ENCODE measurements around the gene TMEM229A.
"Not testable (repeated sequence)": the region's sequence is repeated elsewhere in the genome, so short reads cannot be mapped to it uniquely, and the experiment has no call there.

The TMEM229A gene

GRCh38 chr7:124031919-124032318 is 948 bp downstream of the TMEM229A start:
- peak; percentile 39 for DNase-seq

- no peak for DNase-seq
Observed at GRCh38 chr7:124031406-124031805, 1.5 kb downstream of the TMEM229A start.

GRCh38 chr7:124030964-124031363 is 1.9 kb downstream of the TMEM229A start:
- no peak for DNase-seq

- DNase-seq, result peak; percentile 31
Observed at GRCh38 chr7:124029396-124030188, 3.3 kb downstream of the TMEM229A start.

- peak; percentile 55 for DNase-seq
Observed at GRCh38 chr7:124027236-124027635, 5.6 kb downstream of the TMEM229A start.

GRCh38 chr7:124024329-124024728 is 8.5 kb downstream of the TMEM229A start:
- not testable (repeated sequence) for DNase-seq

GRCh38 chr7:124022551-124022950 is 10.3 kb downstream of the TMEM229A start:
- DNase-seq, result peak; percentile 14

- no peak for DNase-seq
Observed at GRCh38 chr7:124020060-124020459, 12.8 kb downstream of the TMEM229A start.

- no peak for DNase-seq
Observed at GRCh38 chr7:124013306-124013705, 19.6 kb downstream of the TMEM229A start.

- no peak for DNase-seq
Observed at GRCh38 chr7:124012864-124013263, 20.0 kb downstream of the TMEM229A start.

- no peak for DNase-seq
Observed at GRCh38 chr7:124009321-124009720, 23.5 kb downstream of the TMEM229A start.

GRCh38 chr7:124008296-124008695 is 24.6 kb downstream of the TMEM229A start:
- not testable (repeated sequence) for DNase-seq

GRCh38 chr7:123999703-124000102 is 33.2 kb downstream of the TMEM229A start:
- no peak for DNase-seq

GRCh38 chr7:123998921-123999320 is 33.9 kb downstream of the TMEM229A start:
- DNase-seq, result no peak

GRCh38 chr7:123996327-123996625 is 36.6 kb downstream of the TMEM229A start:
- no peak for DNase-seq

GRCh38 chr7:123995617-123996326 is 37.1 kb downstream of the TMEM229A start:
- DNase-seq, result no peak

- peak; percentile 49 for DNase-seq
Observed at GRCh38 chr7:123994449-123994848, 38.4 kb downstream of the TMEM229A start.

- no peak for DNase-seq
Observed at GRCh38 chr7:123993996-123994395, 38.9 kb downstream of the TMEM229A start.

GRCh38 chr7:123992913-123993518 is 39.9 kb downstream of the TMEM229A start:
- no peak for DNase-seq

GRCh38 chr7:123987445-123987844 is 45.4 kb downstream of the TMEM229A start:
- DNase-seq, result no peak

All from midbrain (tissue), 1 donor.